Dermis blood vessel endothelial cell (primary cell): ENCODE measurements around the gene ASPSCR1. TPM values are rescaled to one million over a fixed set of nuclear protein-coding genes. Genes with fewer than 3 reads are reported as not detected.

Source experiments
- DNase-seq: peaks from one replicate; pipeline ENCODE4 v3.0.0; 2010
- total RNA-seq: library from RNA; depleted of rRNA; stranded (reverse); fragments of >200 nt; gene quantifications from 2 replicates; pipeline ENCODE4 v1.2.3, GENCODE V29; 2014

ASPSCR1 gene
- total RNA-seq, 1 donor from 2014 or later = 20.1 TPM

GRCh38 chr17:82015311-82015971 lies 38.0 kb downstream of the ASPSCR1 start:
- DNase-seq = no peak

DNA sequence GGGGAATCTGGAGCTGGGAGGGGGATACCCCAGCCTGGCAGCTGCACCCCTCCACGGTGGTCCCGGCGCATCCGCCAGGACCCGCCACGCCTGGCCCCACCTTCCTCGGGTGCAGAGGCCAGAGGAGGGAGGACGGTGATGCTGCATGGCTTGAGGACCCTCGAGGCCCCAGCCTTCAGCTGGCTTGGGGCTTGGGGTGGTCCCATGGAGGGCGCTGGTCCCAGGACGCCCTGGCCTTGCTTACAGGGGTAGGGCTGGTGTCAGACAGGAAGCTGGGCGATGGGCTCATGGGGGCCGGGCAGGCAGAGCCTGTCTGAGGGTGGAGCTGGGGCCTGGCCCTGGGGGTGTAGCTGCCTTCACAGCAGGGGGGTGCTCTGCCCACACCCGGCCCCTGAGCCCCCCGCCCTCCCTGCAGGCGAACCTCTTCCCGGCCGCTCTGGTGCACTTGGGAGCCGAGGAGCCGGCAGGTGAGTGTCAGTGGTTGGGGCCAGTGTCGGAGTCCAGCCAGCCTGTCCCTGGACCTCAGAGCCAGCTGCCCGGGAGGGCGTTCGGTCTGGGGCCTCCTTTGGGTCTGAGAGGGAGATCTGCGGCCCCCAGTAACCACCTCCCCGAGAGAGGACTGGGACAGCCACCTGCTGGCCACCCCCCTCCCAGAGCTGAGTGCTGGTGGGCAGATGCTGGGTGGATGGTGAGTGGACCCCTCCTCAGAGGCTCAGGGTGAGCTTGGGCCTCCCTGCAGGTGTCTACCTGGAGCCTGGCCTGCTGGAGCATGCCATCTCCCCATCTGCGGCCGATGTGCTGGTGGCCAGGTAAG lies 38.8 kb downstream of the ASPSCR1 start:
- DNase-seq = no peak

GRCh38 chr17:82016875-82017459 lies 39.5 kb downstream of the ASPSCR1 start:
- DNase-seq = no peak

DNA sequence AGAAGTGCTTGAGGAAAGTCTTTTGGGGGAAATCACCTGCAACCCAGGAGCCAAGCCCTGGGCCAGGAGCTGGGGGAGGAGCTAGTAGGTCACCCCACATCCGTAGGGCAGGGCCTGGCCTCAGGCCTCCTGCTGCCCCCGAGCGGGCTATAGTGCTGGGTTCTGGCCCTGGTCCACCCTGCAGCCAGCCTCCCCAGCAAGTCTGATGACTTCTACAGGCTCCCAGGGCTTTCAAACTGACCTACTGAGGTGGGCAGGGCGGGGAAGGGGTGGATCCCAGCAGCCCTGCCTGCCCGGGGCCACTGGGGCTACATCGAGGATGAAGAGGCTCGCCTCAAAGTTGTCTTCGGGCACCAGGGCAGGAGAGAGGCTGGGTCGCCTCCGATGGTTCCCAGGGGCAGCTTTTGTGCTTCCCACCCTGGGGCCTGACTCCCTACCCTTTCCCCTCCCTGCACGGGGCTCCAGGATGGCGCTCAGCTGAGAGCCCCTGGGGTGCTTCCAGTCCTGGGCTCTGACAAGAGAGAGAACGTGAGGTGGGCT lies 40.3 kb downstream of the ASPSCR1 start:
- DNase-seq = no peak

- no peak for DNase-seq
Observed at GRCh38 chr17:82018152-82018988, 40.9 kb downstream of the ASPSCR1 start.

- DNase-seq = no peak
Observed at GRCh38 chr17:82018989-82019689, 41.7 kb downstream of the ASPSCR1 start.

DNA sequence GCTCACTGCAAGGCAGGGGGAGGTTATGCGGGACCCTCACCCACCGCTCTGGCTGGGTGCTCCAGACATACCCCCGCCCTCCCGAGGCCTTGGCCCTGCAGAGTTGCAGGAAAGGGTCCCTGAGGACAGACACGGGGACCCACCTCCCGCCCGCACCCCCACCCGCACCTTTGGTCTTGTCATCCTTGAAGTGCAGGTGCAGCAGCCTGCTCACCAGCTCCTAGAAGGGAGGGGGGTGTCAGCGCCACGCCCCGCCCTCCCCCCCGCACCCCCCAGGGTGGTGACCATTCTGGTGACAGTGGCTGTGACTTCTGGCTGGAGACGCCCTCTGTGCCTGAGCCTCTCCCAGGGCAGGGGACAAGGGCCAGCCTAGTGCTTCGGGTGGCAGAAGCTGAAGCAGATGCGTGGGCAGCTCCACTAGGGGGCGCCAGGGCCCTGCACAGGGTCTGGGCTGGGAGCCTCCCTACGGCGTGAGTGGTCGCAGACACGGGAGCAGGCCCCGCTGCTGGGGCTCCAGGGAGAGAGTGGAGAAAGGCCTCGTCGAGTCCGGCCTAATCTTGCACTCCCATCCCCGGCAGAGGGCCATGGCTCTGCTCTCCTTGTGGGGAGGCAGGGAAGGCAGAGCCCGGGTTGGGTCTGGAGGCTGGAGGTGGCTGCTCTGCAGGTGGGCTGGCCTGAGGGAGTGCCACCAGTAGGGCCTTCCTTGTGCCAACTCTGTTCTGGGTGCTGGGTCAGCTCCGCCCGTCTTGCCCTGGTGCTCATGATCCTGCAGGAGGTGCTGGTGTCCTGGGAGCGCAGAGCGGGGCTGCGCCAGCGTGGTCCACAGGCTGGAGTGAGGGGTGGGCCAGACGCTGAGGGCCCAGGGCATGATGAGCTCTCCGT lies 42.5 kb downstream of the ASPSCR1 start:
- DNase-seq = peak; percentile 73

GRCh38 chr17:82020572-82021106 lies 43.2 kb downstream of the ASPSCR1 start:
- DNase-seq = no peak

DNA sequence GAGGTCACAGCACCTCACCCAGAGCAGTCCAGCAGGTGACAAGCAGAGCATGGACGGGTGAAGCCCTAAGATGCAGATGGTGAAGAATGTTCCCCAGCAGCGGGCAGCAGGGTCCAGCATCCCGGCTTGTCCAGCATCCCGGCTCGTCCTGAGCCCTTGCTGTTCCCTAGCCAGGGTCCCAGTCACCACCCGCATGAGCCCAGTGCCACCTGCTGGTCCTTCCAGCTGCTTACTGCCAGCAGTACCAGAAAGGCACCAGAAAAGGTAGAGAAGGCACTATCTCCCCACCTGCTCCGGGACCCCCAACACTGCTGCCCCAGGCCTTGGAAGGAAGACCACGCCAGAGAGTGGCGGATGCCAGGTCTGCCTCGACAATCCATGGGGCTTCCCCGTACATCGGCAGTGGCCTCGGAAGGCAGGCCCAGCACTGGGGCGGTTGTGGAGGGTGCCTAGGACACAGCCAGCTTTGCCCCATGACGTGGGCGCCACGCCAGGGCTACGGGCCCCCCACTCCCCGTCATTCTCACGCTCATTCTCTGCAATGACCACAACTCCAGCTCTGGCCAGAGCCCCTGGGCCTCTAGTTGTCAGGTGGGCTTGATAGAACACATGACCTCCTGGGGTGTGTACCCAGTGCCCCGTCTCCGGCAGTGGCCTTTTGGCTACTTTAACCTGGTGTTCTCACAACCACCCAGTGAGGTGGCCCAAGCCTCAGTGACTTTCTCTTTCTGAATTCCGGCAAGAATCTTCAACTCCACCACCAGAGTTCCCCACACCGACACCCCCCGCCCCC lies 43.9 kb downstream of the ASPSCR1 start:
- peak; percentile 87 for DNase-seq

GRCh38 chr17:82021900-82022309 lies 44.5 kb downstream of the ASPSCR1 start:
- no peak for DNase-seq

DNA sequence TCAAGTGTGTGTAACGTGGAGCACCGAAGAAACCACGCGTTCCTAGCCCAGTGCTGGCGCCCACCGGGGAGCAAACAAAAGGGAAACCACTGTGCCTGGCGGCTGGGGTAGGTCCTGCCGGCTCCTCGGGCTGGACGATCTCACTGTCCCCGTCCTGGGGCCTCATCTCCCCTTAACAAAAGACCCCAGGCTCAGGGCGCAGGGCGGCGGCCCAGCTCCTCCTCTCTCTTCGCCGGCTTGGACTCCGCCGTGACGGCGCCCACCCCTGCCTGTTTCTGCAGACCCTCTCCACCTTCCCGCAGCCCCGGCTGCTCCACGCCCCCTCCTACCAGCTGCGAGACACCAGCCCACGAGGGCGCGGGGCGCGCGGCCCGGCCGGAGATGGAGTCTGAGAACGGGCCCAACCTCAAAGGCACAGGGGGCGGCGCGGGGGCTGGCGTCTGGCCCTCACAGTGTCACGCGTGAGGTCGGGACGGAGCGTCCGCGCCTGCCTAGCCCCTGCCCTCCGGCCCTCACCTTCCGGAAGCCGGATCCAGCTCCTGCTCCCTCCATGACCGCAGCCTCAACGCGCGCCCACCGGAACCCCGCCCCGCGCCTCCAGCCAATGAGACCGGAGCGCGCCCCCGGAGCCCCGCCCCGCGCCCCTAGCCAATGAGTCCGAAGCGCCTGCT lies 45.0 kb downstream of the ASPSCR1 start, which contains the start of gene CENPX:
Gene CENPX, minus strand, starts transcription at position 569 of the 671 bp plus-strand sequence. Its CDS starts 17 bp downstream, at position 552.
- DNase-seq = no peak

DNA sequence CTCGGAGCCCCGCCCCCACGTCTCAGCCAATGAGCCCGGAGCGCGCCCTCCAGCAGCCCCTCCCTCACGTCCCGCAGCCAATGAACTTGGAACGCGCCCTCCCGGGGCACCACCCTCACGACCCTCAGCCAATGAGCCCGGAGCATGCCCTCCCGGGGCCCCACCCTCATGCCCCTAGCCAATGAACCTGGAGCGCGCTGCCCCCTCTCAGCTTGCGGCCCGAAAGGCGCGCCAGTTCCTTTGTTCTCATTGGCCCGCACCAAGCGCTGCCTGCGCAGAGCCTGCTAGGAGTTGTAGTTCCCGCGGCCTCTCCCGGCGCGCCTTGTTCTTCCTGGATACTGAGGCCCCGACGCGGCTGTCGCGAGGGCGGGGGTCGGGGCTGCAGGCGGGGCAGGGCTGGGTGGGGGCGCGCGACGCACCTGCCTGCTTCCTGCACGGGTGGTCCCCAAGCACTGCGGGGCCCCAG lies 45.6 kb downstream of the ASPSCR1 start, which contains the start of gene LRRC45:
Gene LRRC45, plus strand, starts transcription at position 325 of the 466 bp plus-strand sequence. CDS start 339 bp downstream, outside the sequence.
- peak; percentile 100 for DNase-seq

GRCh38 chr17:82023447-82024241 lies 46.2 kb downstream of the ASPSCR1 start:
- peak; percentile 33 for DNase-seq

GRCh38 chr17:82024859-82025258 lies 47.4 kb downstream of the ASPSCR1 start:
- DNase-seq = no peak

- DNase-seq = no peak
Observed at GRCh38 chr17:82025401-82026107, 48.1 kb downstream of the ASPSCR1 start.

GRCh38 chr17:82028246-82028645 lies 50.8 kb downstream of the ASPSCR1 start:
- DNase-seq = no peak

- DNase-seq = no peak
Observed at GRCh38 chr17:82028966-82029365, 51.5 kb downstream of the ASPSCR1 start.
